WTC11 (cell line): ENCODE data around the gene CFAP299. TPM values are rescaled to one million over a fixed set of nuclear protein-coding genes. Genes with fewer than 3 reads are reported as not detected.

Source experiments
- ATF1 ChIP-seq: sonication (generic); formaldehyde crosslinking; IDR thresholded peaks from 2 replicates; pipeline ENCODE4 v1.8.1; 2023; ENCODE audit warnings: mild to moderate bottlenecking, moderate library complexity, missing genetic modification reagents
- CTCF ChIP-seq: fragments of 200-600 bp; IDR thresholded peaks from 2 replicates; pipeline ENCODE4 v1.8.0; 2022; ENCODE audit warnings: antibody characterized with exemption
- FOXP4 ChIP-seq: sonication (generic); formaldehyde crosslinking; IDR thresholded peaks from 2 replicates; pipeline ENCODE4 v1.8.0; 2022; ENCODE audit warnings: mild to moderate bottlenecking, missing genetic modification reagents
- IRF1 ChIP-seq: sonication (generic); formaldehyde crosslinking; IDR thresholded peaks from 2 replicates; pipeline ENCODE4 v1.8.0; 2023; ENCODE audit warnings: missing genetic modification reagents
- PRDM15 ChIP-seq: sonication (generic); formaldehyde crosslinking; IDR thresholded peaks from 2 replicates; pipeline ENCODE4 v1.8.0; 2022; ENCODE audit warnings: missing genetic modification reagents
- PRRX2 ChIP-seq: fragments of 250-450 bp; sonication (Bioruptor Pico); IDR thresholded peaks from 2 replicates; pipeline ENCODE4 v1.8.0; 2021; ENCODE audit warnings: mild to moderate bottlenecking
- TEAD4 ChIP-seq: sonication (generic); formaldehyde crosslinking; IDR thresholded peaks from 2 replicates; pipeline ENCODE4 v1.8.0; 2022; ENCODE audit warnings: mild to moderate bottlenecking, missing genetic modification reagents
- ZBTB43 ChIP-seq: sonication (generic); formaldehyde crosslinking; IDR thresholded peaks from 2 replicates; pipeline ENCODE4 v1.8.1; 2023; ENCODE audit warnings: mild to moderate bottlenecking, missing genetic modification reagents
- ZNF121 ChIP-seq: sonication (generic); formaldehyde crosslinking; IDR thresholded peaks from 2 replicates; pipeline ENCODE4 v1.8.0; 2023; ENCODE audit warnings: missing genetic modification reagents
- ZNF263 ChIP-seq: sonication (generic); formaldehyde crosslinking; IDR thresholded peaks from 2 replicates; pipeline ENCODE4 v1.8.1; 2022; ENCODE audit warnings: low read depth, mild to moderate bottlenecking, moderate library complexity, missing genetic modification reagents
- ZNF425 ChIP-seq: fragments of 250-450 bp; sonication (Bioruptor Pico); conservative IDR thresholded peaks from 2 replicates; pipeline ENCODE4 v1.9.0; 2021; ENCODE audit warnings: mild to moderate bottlenecking
- total RNA-seq: library from RNA; stranded (reverse); gene quantifications from 3 replicates; pipeline ENCODE4 v1.2.3, GENCODE V29; 2021
- TF ChIP-seq, protein P1 (sequence below): sonication (generic); formaldehyde crosslinking; IDR thresholded peaks from 2 replicates; pipeline ENCODE4 v1.8.1; 2023; ENCODE audit warnings: mild to moderate bottlenecking, moderate library complexity, missing genetic modification reagents
- TF ChIP-seq, protein P2 (sequence below): sonication (generic); formaldehyde crosslinking; IDR thresholded peaks from 2 replicates; pipeline ENCODE4 v1.8.1; 2022; ENCODE audit warnings: low read depth, mild to moderate bottlenecking, moderate library complexity, missing genetic modification reagents, borderline replicate concordance
- TF ChIP-seq, protein P3 (sequence below): sonication (generic); formaldehyde crosslinking; conservative IDR thresholded peaks from 2 replicates; pipeline ENCODE4 v1.8.1; 2022; ENCODE audit warnings: mild to moderate bottlenecking, missing genetic modification reagents

The CFAP299 gene
- total RNA-seq, 1 experiment from 2014 or later, result not detected

DNA sequence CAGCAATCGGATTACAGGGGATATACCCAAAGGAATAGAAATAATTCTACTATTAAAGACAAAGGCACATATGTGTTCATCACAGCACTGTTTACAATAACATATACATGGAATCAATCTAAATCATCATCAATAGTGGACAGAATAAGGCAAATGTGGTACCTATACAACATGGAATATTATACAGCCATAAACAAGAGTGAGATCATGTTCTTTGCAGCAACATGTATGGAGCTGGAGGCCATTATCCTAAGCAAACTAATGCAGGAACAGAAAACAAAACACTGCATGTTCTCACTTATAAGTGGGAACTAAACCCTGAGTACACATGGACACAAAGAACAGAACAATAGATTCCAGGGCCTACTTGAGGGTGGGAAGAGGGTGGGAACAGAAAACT is 163.2 kb downstream of the CFAP299 start (continued):
- TF ChIP-seq, protein P1, sequence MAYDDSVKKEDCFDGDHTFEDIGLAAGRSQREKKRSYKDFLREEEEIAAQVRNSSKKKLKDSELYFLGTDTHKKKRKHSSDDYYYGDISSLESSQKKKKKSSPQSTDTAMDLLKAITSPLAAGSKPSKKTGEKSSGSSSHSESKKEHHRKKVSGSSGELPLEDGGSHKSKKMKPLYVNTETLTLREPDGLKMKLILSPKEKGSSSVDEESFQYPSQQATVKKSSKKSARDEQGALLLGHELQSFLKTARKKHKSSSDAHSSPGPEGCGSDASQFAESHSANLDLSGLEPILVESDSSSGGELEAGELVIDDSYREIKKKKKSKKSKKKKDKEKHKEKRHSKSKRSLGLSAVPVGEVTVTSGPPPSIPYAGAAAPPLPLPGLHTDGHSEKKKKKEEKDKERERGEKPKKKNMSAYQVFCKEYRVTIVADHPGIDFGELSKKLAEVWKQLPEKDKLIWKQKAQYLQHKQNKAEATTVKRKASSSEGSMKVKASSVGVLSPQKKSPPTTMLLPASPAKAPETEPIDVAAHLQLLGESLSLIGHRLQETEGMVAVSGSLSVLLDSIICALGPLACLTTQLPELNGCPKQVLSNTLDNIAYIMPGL, result no peak
- no peak for TF ChIP-seq TEAD4
- no peak for TF ChIP-seq ZNF425
- no peak for TF ChIP-seq CTCF
- no peak for TF ChIP-seq ZNF263 (CRISPR knock-in tag)
- no peak for TF ChIP-seq IRF1 (CRISPR knock-in tag)
- TF ChIP-seq ZNF121 (CRISPR knock-in tag), result no peak
- no peak for TF ChIP-seq PRDM15 (CRISPR knock-in tag)
- TF ChIP-seq, protein P2, sequence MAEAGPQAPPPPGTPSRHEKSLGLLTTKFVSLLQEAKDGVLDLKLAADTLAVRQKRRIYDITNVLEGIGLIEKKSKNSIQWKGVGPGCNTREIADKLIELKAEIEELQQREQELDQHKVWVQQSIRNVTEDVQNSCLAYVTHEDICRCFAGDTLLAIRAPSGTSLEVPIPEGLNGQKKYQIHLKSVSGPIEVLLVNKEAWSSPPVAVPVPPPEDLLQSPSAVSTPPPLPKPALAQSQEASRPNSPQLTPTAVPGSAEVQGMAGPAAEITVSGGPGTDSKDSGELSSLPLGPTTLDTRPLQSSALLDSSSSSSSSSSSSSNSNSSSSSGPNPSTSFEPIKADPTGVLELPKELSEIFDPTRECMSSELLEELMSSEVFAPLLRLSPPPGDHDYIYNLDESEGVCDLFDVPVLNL, result no peak
- no peak for TF ChIP-seq PRRX2
- TF ChIP-seq ATF1 (CRISPR knock-in tag), result no peak
- TF ChIP-seq, protein P3, sequence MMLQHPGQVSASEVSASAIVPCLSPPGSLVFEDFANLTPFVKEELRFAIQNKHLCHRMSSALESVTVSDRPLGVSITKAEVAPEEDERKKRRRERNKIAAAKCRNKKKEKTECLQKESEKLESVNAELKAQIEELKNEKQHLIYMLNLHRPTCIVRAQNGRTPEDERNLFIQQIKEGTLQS, result no peak
- TF ChIP-seq ZBTB43, result no peak
- TF ChIP-seq FOXP4 (CRISPR knock-in tag), result no peak
- TF ChIP-seq, all 79 proteins: peak for 0
